CD4-positive, alpha-beta T cell treated with Interleukin-12 subunit alpha and Interleukin-12 subunit beta, for 1 hour (primary cell): ENCODE measurements around the gene GRM3.
"Not testable (repeated sequence)": the region's sequence is repeated elsewhere in the genome, so short reads cannot be mapped to it uniquely, and the experiment has no call there.

Experiments used
- DNase-seq: peaks from one replicate; pipeline ENCODE4 v3.0.0-alpha.2; 2020

GRM3 gene

GRCh38 chr7:86643561-86644281 lies at the start of gene GRM3:
GRM3 (plus strand) TSS chr7:86643909; CDS start chr7:86765146, 121,237 bp downstream.
- no peak for DNase-seq

DNA sequence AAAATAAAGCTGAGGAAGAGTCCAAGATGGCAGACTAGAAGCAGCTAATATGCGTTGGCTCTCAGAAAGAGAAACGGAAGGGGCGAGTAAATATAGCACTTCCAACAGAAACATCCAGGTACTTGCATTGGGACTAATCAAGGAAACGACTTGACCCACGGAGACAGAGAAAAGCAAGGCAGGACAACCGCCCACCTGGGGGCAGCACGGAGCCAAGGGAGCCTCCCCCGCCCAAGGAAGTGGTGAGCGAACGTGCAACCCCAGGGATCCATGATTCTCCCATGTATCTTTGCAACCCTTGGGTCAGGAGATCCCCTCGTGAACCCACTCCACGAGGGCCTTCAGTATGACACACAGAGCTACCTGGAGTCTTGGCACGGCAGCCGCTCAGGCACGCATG lies 45.4 kb upstream of the GRM3 start:
- DNase-seq: no peak

DNA sequence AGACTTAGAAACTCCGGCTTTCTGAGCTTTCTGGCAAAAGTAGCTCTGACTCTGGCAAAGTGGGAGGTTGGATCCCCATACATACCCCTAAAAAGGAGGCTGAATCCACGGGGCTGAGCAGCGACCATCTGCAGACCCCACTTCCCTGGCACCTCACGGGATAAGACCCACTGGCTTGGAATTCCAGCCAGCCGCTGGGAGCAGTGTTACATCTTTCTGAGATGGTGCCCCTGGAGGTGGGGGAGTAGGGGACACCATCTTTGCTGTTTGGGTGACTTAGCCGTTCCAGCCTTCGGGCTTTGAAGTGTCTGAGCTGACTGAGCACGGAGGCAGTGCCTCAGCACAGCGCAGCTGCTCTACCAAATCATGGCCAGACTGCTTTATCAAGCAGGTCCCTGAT lies 45.0 kb upstream of the GRM3 start:
- no peak for DNase-seq

DNA sequence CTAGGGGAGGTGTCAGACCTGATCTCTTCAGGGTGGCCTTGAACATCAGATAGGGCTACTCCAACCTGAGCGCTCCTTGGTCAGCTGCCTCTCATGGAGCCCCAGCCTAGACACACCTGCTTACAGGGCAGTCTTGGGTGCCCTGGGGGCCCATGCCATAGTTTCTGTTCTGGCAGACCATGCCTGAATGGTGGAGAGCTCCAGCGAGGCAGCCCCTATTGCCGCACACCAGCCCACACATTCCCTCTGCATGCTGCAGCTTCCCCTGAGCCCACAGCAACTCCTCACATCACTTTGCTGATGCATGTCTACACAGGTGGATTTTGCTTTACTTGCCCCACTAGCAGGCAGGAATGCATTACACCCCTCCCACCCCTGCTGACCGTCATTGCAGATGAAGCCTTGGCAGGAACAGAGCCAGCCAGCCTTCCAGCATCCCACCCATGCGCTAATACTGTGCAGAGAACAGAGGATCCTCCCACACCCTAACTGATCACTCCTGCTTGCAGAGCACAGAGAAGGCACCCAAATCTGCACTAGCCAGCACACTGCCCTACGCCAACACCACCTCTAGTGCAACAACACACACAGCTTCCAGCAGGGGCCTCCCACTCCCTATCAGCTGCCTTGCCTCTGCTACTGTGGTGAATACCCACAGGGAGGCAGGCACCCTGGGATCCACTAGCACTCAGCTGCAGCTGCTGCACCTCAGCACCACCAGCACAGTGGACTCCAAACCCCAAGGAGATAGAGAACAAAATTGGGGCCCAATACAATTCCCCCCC lies 43.0 kb upstream of the GRM3 start:
- DNase-seq: no peak

- DNase-seq: not testable (repeated sequence)
Observed at GRCh38 chr7:86615711-86616110, 28.0 kb upstream of the GRM3 start.

DNA sequence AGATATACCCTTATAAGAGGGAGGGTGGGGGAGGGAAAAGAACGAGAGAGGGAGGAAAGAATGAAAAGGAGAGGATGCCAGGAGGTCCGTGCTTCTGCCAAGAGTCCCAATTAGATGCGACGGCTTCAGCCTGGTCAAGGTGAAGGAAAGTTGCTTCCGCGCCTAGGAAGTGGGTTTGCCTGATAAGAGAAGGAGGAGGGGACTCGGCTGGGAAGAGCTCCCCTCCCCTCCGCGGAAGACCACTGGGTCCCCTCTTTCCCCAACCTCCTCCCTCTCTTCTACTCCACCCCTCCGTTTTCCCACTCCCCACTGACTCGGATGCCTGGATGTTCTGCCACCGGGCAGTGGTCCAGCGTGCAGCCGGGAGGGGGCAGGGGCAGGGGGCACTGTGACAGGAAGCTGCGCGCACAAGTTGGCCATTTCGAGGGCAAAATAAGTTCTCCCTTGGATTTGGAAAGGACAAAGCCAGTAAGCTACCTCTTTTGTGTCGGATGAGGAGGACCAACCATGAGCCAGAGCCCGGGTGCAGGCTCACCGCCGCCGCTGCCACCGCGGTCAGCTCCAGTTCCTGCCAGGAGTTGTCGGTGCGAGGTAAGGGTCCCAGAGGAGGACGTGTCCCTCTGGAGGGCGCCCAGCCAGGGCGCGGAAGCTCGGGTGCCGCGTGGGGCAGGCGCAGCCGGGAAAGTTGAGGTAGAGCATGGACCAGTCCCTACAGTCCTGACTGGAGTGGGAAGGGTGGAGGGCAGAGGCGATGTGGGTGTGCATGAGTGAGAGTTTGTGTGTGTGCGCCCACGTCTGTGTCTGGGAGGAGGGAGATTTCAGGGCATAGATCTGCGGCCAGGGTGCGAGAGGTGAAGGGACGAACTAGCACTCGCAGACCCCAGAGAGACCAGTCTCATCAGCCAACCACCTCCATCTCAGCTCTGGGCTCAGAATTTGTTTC lies 844 bp downstream of the GRM3 start:
- no peak for DNase-seq

- no peak for DNase-seq
Observed at GRCh38 chr7:86645225-86645608, 1.5 kb downstream of the GRM3 start.

GRCh38 chr7:86645676-86646276 lies 2.1 kb downstream of the GRM3 start:
- no peak for DNase-seq

GRCh38 chr7:86647385-86648094 lies 3.8 kb downstream of the GRM3 start:
- no peak for DNase-seq

DNA sequence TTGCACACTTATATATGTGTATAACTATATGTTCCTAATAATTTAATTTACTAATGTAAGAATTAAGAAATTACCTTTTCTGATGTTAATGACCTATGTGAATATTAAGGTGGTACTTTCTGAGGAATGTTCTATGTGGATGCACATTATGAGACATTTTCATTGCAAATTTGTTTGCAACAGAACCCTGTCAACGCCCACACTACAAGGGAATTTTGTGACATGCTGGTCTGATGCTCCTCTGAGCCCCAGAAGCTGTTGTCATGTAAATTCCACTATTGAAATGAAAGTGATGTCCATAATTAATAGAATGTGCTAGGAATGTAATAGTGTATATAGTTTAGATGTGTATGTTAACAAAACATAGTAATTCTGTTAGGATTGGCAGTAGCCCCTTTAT lies 4.5 kb downstream of the GRM3 start:
- DNase-seq: no peak

- DNase-seq: no peak
Observed at GRCh38 chr7:86653919-86654659, 10.4 kb downstream of the GRM3 start.

DNA sequence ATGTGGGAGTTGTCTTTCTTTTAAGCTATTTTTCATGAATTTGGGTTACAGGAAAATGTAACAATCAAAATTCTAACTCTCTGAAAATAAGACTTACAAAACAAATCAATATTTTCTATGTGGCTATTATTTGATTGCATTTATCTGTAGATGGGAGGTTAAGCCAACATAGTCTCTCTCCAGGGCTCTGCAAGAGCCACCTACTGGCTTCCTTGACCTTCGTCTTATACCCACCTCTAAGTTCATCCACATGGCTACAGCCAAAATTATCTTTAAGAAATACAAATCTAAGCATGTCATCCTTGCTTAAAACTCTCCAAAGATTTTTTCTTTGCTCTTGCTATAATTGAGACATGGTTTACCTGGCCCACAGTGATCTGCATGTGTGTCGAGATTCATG lies 14.2 kb downstream of the GRM3 start:
- DNase-seq: no peak

- DNase-seq: no peak
Observed at GRCh38 chr7:86660950-86661462, 17.3 kb downstream of the GRM3 start.

DNA sequence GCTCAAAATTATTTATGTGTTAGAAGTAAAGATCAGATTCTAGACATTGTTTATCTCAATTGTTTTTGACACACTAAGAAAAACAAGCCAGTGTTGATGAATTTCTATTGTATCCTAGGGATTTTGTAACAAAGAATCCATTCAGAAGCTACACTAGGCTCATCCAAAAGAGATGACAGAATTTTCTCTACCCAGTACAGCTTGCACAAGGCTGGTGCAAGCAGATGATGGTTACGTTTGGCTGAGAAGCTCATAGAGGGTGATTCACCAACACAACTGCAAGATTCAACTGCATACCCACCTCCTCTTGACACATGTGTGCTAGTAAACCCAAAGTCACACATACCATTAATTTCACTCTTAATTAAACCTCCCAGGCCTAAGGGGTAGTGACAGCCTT lies 20.8 kb downstream of the GRM3 start:
- no peak for DNase-seq

GRCh38 chr7:86664991-86665390 lies 21.3 kb downstream of the GRM3 start:
- DNase-seq: no peak

- no peak for DNase-seq
Observed at GRCh38 chr7:86665669-86666068, 22.0 kb downstream of the GRM3 start.

GRCh38 chr7:86667732-86668131 lies 24.0 kb downstream of the GRM3 start:
- DNase-seq: no peak

GRCh38 chr7:86668315-86668714 lies 24.6 kb downstream of the GRM3 start:
- no peak for DNase-seq

- DNase-seq: no peak
Observed at GRCh38 chr7:86687831-86688230, 44.1 kb downstream of the GRM3 start.

DNA sequence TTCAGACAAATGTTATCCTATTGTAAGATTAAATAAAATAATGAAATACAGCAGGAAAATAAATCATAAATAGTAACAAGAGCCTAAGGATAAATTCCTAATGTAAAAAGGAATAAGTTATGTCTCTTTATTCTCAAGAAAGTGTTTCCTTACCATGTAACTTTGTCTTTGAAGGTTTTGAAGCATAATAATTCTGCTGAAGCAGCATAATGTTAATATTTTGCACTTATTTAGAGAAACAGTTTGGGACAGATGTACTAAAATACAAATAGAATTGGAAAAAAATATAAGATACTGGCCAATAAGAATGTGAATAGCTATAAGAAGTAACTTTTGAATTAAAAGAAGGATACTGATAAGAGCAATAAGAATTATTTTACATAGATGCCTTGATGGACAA lies 45.7 kb downstream of the GRM3 start:
- DNase-seq: no peak

DNA sequence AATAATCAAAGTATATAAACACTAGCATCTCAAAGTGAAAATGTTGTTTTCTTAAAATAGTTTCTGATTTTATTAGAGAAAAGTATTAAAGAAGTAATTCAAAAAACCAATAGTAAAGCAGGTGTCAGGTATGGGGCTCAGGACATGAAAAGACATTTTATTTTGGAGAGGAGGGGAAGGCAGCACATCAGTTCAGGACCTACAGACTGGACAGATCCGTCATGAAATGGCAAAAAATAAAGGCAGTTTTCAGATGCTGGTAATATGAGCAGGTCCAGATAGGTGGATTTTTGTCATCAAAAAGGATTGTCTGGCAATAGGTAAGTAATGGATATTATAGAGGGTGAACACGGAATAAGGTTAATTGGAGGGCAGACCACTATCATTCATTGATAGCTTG lies 49.0 kb downstream of the GRM3 start:
- DNase-seq: no peak
